ENCODE measurements around the gene TBC1D22A. TPM values are rescaled to one million over a fixed set of nuclear protein-coding genes. Genes with fewer than 3 reads are reported as not detected.

Gene TBC1D22A
- total RNA-seq, 1 donor from 2014 or later: 87.8 TPM

DNA sequence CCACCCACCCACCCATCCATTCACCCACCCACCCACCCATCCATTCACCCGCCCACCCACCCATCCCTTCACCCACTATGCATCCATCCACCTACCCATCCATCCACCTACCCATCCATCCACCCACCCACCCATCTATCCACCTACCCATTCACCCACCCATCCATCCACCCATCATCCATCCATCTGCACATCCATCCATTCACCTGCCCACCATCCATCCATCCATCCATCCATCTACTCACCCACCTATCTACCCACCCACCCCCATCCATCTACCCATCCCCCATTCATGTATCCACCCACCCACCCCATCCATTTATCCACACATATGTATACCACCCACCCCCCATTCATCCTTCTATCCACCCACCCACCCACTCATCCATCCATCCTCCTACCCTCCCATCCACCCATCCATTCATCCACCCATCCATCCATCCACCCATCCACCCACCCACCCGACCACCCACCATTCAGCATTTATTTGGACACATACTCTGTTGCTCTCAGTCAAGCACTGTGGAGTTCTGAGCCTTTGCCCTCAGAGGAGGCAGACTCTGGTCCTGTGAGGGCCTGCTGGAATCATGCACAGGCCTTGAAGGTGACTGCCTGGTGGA is 380.1 kb downstream of the TBC1D22A start:
- H3K4me3 ChIP-seq: no peak overlapping the region
- DNase-seq (ENCODE audit: low spot score in 2 of 2): no peak
- no peaks in the 10 kb centered on the region for H3K4me1 ChIP-seq
- H3K27ac ChIP-seq: no peak overlapping the region
- intact Hi-C loops (cut with DNase I): no loop called here
- TF ChIP-seq, protein P1, sequence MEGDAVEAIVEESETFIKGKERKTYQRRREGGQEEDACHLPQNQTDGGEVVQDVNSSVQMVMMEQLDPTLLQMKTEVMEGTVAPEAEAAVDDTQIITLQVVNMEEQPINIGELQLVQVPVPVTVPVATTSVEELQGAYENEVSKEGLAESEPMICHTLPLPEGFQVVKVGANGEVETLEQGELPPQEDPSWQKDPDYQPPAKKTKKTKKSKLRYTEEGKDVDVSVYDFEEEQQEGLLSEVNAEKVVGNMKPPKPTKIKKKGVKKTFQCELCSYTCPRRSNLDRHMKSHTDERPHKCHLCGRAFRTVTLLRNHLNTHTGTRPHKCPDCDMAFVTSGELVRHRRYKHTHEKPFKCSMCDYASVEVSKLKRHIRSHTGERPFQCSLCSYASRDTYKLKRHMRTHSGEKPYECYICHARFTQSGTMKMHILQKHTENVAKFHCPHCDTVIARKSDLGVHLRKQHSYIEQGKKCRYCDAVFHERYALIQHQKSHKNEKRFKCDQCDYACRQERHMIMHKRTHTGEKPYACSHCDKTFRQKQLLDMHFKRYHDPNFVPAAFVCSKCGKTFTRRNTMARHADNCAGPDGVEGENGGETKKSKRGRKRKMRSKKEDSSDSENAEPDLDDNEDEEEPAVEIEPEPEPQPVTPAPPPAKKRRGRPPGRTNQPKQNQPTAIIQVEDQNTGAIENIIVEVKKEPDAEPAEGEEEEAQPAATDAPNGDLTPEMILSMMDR (IDR thresholded peaks at IDR 0.05): no peak
- H3K36me3 ChIP-seq: no peaks in the 10 kb centered on the region
- H3K9me3 ChIP-seq: no peaks in the 10 kb centered on the region
- no peaks in the 10 kb centered on the region for H3K27me3 ChIP-seq

DNA sequence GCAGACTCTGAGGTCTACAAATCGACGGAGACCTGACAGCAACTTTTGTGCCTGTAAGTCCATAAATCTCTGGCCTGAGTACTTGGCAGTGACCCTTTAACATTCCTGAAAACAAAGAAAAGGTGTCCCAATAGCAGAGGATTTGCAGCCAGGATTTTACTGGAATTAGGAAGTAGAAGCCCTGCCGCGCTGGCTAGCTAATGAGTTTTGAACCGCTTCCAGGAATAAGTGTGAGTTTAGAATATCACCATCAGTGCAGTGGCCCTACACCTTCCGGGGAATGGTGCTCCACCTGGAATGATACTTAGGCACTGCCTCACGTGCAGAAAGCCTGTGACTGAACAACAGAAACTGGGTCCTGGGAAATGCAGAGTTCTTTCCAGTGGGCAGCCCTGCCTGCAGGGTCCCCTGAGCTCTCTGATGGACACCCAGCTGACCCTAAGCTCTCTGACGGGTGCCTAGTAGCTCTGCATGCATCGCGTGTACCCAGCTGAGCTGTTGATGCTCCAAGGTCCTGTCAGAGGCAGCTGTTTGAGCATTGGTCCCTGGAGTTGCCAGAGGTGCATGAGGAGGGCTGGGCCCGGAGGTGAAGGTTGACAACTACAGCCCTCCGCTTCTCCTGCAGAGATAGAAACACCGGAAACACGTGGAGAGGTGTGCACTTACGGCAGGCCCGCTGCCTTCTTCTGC is 380.9 kb downstream of the TBC1D22A start:
- intact Hi-C loops (cut with DNase I): no loop called here
- H3K9me3 ChIP-seq: no peaks in the 10 kb centered on the region
- H3K27me3 ChIP-seq: no peaks in the 10 kb centered on the region
- no peaks in the 10 kb centered on the region for H3K4me1 ChIP-seq
- H3K27ac ChIP-seq: no peak overlapping the region
- TF ChIP-seq, protein P1 (IDR thresholded peaks at IDR 0.05): no peak
- no peaks in the 10 kb centered on the region for H3K36me3 ChIP-seq
- no peak for DNase-seq (ENCODE audit: low spot score in 2 of 2)
- no peak overlapping the region for H3K4me3 ChIP-seq

DNA sequence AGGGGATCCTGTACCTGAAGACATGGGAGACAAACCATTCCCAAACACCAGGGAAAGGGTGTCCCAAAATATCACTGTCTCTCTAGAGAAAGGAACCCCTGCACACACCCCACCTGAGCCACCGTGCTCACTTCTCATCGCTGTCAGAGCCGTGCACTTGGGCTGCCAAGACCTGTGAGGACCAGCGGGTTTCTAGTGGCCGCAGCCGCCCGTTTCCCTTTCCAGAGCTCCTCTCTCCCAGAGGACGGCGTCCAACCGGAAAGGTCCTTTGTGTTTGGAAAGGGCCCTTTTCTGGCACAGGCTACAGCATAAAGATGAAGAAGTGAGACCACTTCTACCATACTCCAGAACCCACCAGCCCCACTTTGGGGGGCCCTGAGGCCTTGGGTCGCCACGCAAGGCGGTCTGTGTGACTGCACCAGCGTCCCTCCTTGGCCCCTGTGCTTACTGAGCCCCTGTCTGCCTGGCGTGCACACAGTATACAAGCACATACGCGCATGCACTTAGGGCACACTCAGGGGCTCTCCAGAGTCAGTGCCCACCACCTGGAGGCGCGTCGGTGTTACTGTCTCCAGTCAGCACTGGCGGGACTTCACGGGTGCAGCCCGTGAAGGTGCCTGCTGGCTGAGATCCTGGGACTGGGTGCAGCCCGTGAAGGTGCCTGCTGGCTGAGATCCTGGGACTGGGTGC is 381.8 kb downstream of the TBC1D22A start:
- no peaks in the 10 kb centered on the region for H3K27me3 ChIP-seq

DNA sequence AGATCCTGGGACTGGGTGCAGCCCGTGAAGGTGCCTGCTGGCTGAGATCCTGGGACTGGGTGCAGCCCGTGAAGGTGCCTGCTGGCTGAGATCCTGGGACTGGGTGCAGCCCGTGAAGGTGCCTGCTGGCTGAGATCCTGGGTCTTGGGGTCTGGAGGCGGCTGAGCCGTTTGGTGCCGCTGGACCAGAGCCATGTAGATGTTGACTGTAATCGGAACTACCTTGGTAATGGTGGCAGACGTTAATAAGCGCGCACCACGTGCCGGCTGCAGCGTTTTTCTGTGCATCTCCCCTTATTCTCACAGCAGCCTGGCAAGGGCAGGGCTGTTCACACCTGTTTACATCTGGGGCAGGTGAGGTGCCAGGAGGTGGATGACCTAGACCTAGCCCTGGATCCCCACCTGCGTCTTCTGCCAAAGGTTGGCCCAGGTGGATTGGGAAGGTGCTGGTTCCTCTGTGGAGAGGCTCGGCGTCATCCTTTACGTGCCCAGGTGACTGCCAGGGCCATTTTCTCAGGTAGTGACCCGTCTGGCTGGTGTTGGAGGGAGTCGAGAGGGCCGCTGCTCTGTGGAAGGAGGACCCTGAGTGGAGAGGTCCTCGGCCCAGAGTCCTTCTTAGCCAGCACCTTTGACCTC is 382.5 kb downstream of the TBC1D22A start:
- TF ChIP-seq, protein P1 (IDR thresholded peaks at IDR 0.05): no peak

More for the DNA sequence above, 381.8 kb downstream of the TBC1D22A start:
- TF ChIP-seq, protein P1 (IDR thresholded peaks at IDR 0.05): no peak
- intact Hi-C loops (cut with DNase I): no loop called here
- DNase-seq (ENCODE audit: low spot score in 2 of 2): no peak
- Histone ChIP-seq H3K4me1 (no peaks in the 10 kb centered on the region), H3K36me3 (no peaks in the 10 kb centered on the region), H3K27ac (no peak overlapping the region), H3K9me3 (no peaks in the 10 kb centered on the region), H3K4me3 (no peak overlapping the region)

DNA sequence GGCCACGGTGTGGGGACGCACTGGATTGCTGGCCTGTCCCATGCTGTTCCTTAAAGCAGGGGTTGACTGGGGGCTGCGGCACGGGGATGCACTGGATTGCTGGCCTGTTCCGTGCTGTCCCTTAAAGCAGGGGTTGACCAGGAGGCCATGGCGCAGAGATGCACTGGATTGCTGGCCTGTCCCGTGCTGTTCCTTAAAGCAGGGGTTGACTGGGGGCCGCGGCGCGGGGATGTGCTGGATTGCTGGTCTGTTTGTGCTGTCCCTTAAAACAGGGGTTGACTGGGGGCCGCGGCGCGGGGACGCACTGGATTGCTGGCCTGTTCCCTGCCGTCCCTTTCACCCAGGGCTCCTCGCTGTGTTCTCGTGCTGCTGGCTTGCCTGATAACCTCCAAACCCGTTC is 383.4 kb downstream of the TBC1D22A start:
- Histone ChIP-seq H3K4me3 (no peak overlapping the region), H3K36me3 (no peaks in the 10 kb centered on the region), H3K9me3 (no peaks in the 10 kb centered on the region), H3K27me3 (no peaks in the 10 kb centered on the region), H3K4me1 (no peaks in the 10 kb centered on the region), H3K27ac (no peak overlapping the region)
- DNase-seq (ENCODE audit: low spot score in 2 of 2): no peak
- TF ChIP-seq, protein P1 (IDR thresholded peaks at IDR 0.05): no peak
- intact Hi-C loops (cut with DNase I): no loop called here

More for the DNA sequence above, 382.5 kb downstream of the TBC1D22A start:
- no peak for DNase-seq (ENCODE audit: low spot score in 2 of 2)
- no peaks in the 10 kb centered on the region for H3K36me3 ChIP-seq
- H3K27me3 ChIP-seq: no peaks in the 10 kb centered on the region
- H3K27ac ChIP-seq: no peak overlapping the region
- no peak overlapping the region for H3K4me3 ChIP-seq
- no peaks in the 10 kb centered on the region for H3K4me1 ChIP-seq
- H3K9me3 ChIP-seq: no peaks in the 10 kb centered on the region
- intact Hi-C loops (cut with DNase I): no loop called here

Measured in ascending aorta (tissue), 2 donors.